ENCODE measurements around the gene HSD17B4. TPM values are rescaled to one million over a fixed set of nuclear protein-coding genes. Genes with fewer than 3 reads are reported as not detected.

Gene HSD17B4
- polyA plus RNA-seq, 5 donors, result 156 to 227 (median 209) TPM

Other genes starting within 250 kb of the HSD17B4 start
- gene TNFAIP8, start 96.5 kb upstream of the HSD17B4 start, polyA plus RNA-seq (ENCODE audit: insufficient read depth in 1 of 5, insufficient read length in 5 of 5, low replicate concordance in 1 of 5), result 10 to 100 TPM; 18.8 to 32.9 (median 24.5) TPM
- gene FAM170A, start 177.1 kb downstream of the HSD17B4 start, polyA plus RNA-seq (ENCODE audit: insufficient read depth in 1 of 5, insufficient read length in 5 of 5, low replicate concordance in 1 of 5), result under 1 TPM in 2 of 5 donors, not detected in 3; 0.09 to 0.16 TPM